ENCODE data around the gene BRPF1. TPM values are rescaled to one million over a fixed set of nuclear protein-coding genes. Genes with fewer than 3 reads are reported as not detected.

Gene BRPF1
- total and polyA plus RNA-seq, 2 experiments from 2014 or later = 9.3 to 10.7 TPM

DNA sequence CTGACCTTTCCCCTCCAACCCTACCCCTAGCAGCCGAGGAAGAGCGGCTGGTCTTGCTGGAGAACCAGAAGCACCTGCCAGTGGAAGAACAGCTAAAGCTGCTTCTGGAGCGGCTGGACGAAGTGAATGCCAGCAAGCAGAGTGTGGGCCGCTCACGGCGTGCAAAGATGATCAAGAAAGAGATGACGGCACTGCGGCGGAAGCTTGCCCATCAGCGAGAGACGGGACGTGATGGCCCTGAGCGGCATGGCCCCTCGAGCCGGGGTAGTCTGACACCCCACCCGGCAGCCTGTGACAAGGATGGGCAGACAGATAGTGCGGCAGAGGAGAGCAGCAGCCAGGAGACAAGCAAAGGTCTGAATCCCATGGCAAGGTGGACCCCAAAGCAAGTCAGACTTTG, 12.0 kb downstream of the BRPF1 start:
- TF ChIP-seq, protein P1, sequence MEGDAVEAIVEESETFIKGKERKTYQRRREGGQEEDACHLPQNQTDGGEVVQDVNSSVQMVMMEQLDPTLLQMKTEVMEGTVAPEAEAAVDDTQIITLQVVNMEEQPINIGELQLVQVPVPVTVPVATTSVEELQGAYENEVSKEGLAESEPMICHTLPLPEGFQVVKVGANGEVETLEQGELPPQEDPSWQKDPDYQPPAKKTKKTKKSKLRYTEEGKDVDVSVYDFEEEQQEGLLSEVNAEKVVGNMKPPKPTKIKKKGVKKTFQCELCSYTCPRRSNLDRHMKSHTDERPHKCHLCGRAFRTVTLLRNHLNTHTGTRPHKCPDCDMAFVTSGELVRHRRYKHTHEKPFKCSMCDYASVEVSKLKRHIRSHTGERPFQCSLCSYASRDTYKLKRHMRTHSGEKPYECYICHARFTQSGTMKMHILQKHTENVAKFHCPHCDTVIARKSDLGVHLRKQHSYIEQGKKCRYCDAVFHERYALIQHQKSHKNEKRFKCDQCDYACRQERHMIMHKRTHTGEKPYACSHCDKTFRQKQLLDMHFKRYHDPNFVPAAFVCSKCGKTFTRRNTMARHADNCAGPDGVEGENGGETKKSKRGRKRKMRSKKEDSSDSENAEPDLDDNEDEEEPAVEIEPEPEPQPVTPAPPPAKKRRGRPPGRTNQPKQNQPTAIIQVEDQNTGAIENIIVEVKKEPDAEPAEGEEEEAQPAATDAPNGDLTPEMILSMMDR (IDR thresholded peaks at IDR 0.05; ENCODE audit: poor library complexity) = no peak
- TF ChIP-seq EZH2phosphoT487 (IDR thresholded peaks at IDR 0.05; ENCODE audit: low read depth, severe bottlenecking, unreplicated experiment) (no peak), EZH2 (IDR thresholded peaks at IDR 0.05; ENCODE audit: borderline replicate concordance) (no peak)

DNA sequence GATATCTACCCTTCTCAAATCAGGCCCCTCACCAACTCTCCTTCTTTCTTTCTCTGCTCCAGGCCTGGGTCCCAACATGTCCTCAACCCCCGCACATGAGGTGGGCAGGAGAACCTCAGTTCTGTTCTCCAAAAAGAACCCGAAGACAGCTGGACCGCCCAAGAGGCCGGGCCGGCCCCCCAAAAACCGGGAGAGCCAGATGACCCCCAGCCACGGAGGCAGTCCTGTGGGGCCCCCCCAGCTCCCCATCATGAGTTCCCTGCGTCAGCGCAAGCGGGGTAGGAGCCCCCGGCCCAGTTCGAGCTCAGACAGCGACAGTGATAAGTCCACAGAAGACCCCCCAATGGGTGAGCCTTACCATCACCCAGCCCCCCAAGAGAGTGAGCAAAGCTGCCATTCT, 12.6 kb downstream of the BRPF1 start:
- Histone ChIP-seq H3K27me3 (no peaks in the 10 kb centered on the region), H2AFZ (no peak overlapping the region), H3K4me1 (ENCODE audit: insufficient read depth) (peaks cover 7% of the 10 kb centered on the region), H4K20me1 (ENCODE audit: insufficient read depth, poor library complexity, severe bottlenecking) (no peaks in the 10 kb centered on the region), H3K4me3 (no peak overlapping the region), H3K79me2 (no peaks in the 10 kb centered on the region), H3K4me2 (no peak overlapping the region), H3K36me3 (replicated peaks; ENCODE audit: insufficient read depth, low read depth) (no peaks in the 10 kb centered on the region), H3K9me2 (replicated peaks; ENCODE audit: insufficient read depth) (no peaks in the 10 kb centered on the region), H3K27ac (no peak overlapping the region), H3K9me3 (ENCODE audit: low read depth) (no peaks in the 10 kb centered on the region)
- DNase-seq (ENCODE audit: low spot score) = no peak
- over 99% methylated on average over 13 of the region's 13 CpGs for WGBS (ENCODE audit: low lambda C conversion rate, missing lambda C conversion rate)
- no peak for TF ChIP-seq EZH2phosphoT487 (IDR thresholded peaks at IDR 0.05; ENCODE audit: low read depth, severe bottlenecking, unreplicated experiment)
- TF ChIP-seq EZH2 (IDR thresholded peaks at IDR 0.05; ENCODE audit: borderline replicate concordance) = no peak

More for the DNA sequence above, 12.0 kb downstream of the BRPF1 start:
- 96% methylated on average over 18 of the region's 18 CpGs for WGBS (ENCODE audit: low lambda C conversion rate, missing lambda C conversion rate)
- H3K9me3 ChIP-seq (ENCODE audit: low read depth) = no peaks in the 10 kb centered on the region
- H3K27ac ChIP-seq = no peak overlapping the region
- H3K79me2 ChIP-seq = no peaks in the 10 kb centered on the region
- H3K27me3 ChIP-seq = no peaks in the 10 kb centered on the region
- no peak overlapping the region for H3K4me2 ChIP-seq
- H3K9me2 ChIP-seq (replicated peaks; ENCODE audit: insufficient read depth) = no peaks in the 10 kb centered on the region
- H4K20me1 ChIP-seq (ENCODE audit: insufficient read depth, poor library complexity, severe bottlenecking) = no peaks in the 10 kb centered on the region
- no peak overlapping the region for H3K4me3 ChIP-seq
- no peak for DNase-seq (ENCODE audit: low spot score)
- H2AFZ ChIP-seq = no peak overlapping the region
- H3K36me3 ChIP-seq (replicated peaks; ENCODE audit: insufficient read depth, low read depth) = no peaks in the 10 kb centered on the region
- peaks cover under 1% of the 10 kb centered on the region for H3K4me1 ChIP-seq (ENCODE audit: insufficient read depth)

DNA sequence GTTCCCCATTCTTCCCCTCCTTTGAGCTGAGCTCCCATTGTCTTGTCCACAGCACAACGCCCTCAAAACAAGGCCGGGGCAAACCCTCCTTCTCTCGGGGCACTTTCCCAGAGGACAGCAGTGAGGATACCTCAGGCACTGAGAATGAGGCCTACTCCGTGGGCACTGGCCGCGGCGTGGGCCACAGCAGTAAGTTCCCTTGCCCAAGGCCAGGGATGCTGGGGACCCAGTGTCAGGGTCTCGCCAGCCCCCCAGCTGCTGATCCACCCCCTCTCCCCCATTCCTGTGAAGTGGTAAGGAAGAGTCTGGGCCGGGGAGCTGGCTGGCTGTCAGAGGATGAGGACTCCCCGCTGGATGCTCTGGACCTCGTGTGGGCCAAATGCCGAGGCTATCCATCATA, 14.0 kb downstream of the BRPF1 start:
- no peak overlapping the region for H3K4me3 ChIP-seq
- H3K9me2 ChIP-seq (replicated peaks; ENCODE audit: insufficient read depth) = no peaks in the 10 kb centered on the region
- H3K27ac ChIP-seq = no peak overlapping the region
- no peaks in the 10 kb centered on the region for H3K9me3 ChIP-seq (ENCODE audit: low read depth)
- no peak for DNase-seq (ENCODE audit: low spot score)
- WGBS (ENCODE audit: low lambda C conversion rate, missing lambda C conversion rate) = 94% methylated on average over 12 of the region's 12 CpGs
- peaks cover 3% of the 10 kb centered on the region for H3K79me2 ChIP-seq
- peaks cover 8% of the 10 kb centered on the region for H3K4me1 ChIP-seq (ENCODE audit: insufficient read depth)
- no peak for TF ChIP-seq EZH2 (IDR thresholded peaks at IDR 0.05; ENCODE audit: borderline replicate concordance)
- no peak overlapping the region for H3K4me2 ChIP-seq
- H4K20me1 ChIP-seq (ENCODE audit: insufficient read depth, poor library complexity, severe bottlenecking) = no peaks in the 10 kb centered on the region
- H2AFZ ChIP-seq = no peak overlapping the region
- no peaks in the 10 kb centered on the region for H3K36me3 ChIP-seq (replicated peaks; ENCODE audit: insufficient read depth, low read depth)
- H3K27me3 ChIP-seq = no peaks in the 10 kb centered on the region

DNA sequence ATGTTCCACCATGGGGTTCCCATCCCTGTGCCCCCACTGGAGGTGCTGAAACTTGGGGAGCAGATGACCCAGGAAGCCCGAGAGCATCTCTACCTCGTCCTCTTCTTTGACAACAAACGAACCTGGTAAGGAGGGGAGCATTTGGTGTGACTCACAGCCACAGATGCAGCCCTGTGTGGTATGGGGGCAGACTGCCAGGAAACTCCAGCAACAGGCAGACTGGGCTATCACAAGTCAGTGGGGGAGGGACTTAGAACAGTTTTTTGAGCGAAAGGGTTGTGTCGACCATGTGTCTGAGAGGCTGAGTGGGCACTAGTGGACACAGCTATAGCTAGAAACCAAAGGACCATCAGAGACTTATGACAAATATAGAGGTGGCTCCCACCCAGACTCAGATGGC, 14.8 kb downstream of the BRPF1 start:
- 84% methylated on average over 5 of the region's 5 CpGs for WGBS (ENCODE audit: low lambda C conversion rate, missing lambda C conversion rate)
- Histone ChIP-seq H3K4me1 (ENCODE audit: insufficient read depth) (peaks cover 8% of the 10 kb centered on the region), H3K9me2 (replicated peaks; ENCODE audit: insufficient read depth) (no peaks in the 10 kb centered on the region), H3K27ac (no peak overlapping the region), H3K27me3 (no peaks in the 10 kb centered on the region), H3K36me3 (replicated peaks; ENCODE audit: insufficient read depth, low read depth) (no peaks in the 10 kb centered on the region), H3K9me3 (ENCODE audit: low read depth) (no peaks in the 10 kb centered on the region), H3K79me2 (peaks cover 11% of the 10 kb centered on the region), H3K4me2 (no peak overlapping the region), H4K20me1 (ENCODE audit: insufficient read depth, poor library complexity, severe bottlenecking) (no peaks in the 10 kb centered on the region), H3K4me3 (no peak overlapping the region), H2AFZ (no peak overlapping the region)
- TF ChIP-seq EZH2 (IDR thresholded peaks at IDR 0.05; ENCODE audit: borderline replicate concordance) (no peak), EZH2phosphoT487 (IDR thresholded peaks at IDR 0.05; ENCODE audit: low read depth, severe bottlenecking, unreplicated experiment) (no peak)
- TF ChIP-seq, protein P1 (IDR thresholded peaks at IDR 0.05; ENCODE audit: poor library complexity) = no peak
- DNase-seq (ENCODE audit: low spot score) = peak; percentile 32

All from hepatocyte (in vitro differentiated cells).